Muscle of back (tissue), 11 donors: ENCODE data around the gene UBR2. TPM values are rescaled to one million over a fixed set of nuclear protein-coding genes. Genes with fewer than 3 reads are reported as not detected.
A peak's percentile ranks its signal among the peaks of the same experiment; 100 is the strongest.
"Not testable (repeated sequence)": the region's sequence is repeated elsewhere in the genome, so short reads cannot be mapped to it uniquely, and the experiment has no call there.

Experiments
- DNase-seq, 3 donors: peaks; one replicate each; pipeline versions ENCODE4 v3.0.0 to v3.0.0-alpha.2; 2013
- polyA plus RNA-seq, 10 donors: library from polyadenylated mRNA; unstranded; fragments of 120-200 nt; gene quantifications; one replicate each; pipeline ENCODE4 v1.2.1, GENCODE V29; 2013; ENCODE audit not compliant: insufficient read length in 10 of 10

UBR2 gene
- polyA plus RNA-seq, 10 donors: 13.1 to 22.1 (median 17.2) TPM

GRCh38 chr6:42555477-42556457, 8.1 kb upstream of the UBR2 start:
- no peak for DNase-seq

- no peak for DNase-seq
Observed at GRCh38 chr6:42556462-42556861, 7.4 kb upstream of the UBR2 start.

GRCh38 chr6:42559276-42559675, 4.6 kb upstream of the UBR2 start:
- DNase-seq: not testable (repeated sequence)

GRCh38 chr6:42561986-42562385, 1.8 kb upstream of the UBR2 start:
- DNase-seq: no peak

GRCh38 chr6:42562788-42563405, 932 bp upstream of the UBR2 start:
- no peak for DNase-seq

GRCh38 chr6:42564506-42564825, 637 bp downstream of the UBR2 start:
- DNase-seq: no peak

GRCh38 chr6:42565823-42566613, 2.2 kb downstream of the UBR2 start:
- DNase-seq: no peak

GRCh38 chr6:42566614-42567208, 2.9 kb downstream of the UBR2 start:
- no peak for DNase-seq

GRCh38 chr6:42567237-42567636, 3.4 kb downstream of the UBR2 start:
- DNase-seq: not testable (repeated sequence)

- peak in 1 of 3 donors; percentile 93 for DNase-seq
Observed at GRCh38 chr6:42569102-42570028, 5.5 kb downstream of the UBR2 start.

- DNase-seq: no peak
Observed at GRCh38 chr6:42571611-42572342, 7.9 kb downstream of the UBR2 start.

- no peak for DNase-seq
Observed at GRCh38 chr6:42572523-42572922, 8.7 kb downstream of the UBR2 start.

- not testable (repeated sequence) for DNase-seq
Observed at GRCh38 chr6:42576538-42576937, 12.7 kb downstream of the UBR2 start.

GRCh38 chr6:42598300-42598699, 34.5 kb downstream of the UBR2 start:
- no peak for DNase-seq

GRCh38 chr6:42599558-42599957, 35.7 kb downstream of the UBR2 start:
- DNase-seq: no peak

- DNase-seq: no peak
Observed at GRCh38 chr6:42604150-42604549, 40.3 kb downstream of the UBR2 start.

- DNase-seq: not testable (repeated sequence)
Observed at GRCh38 chr6:42604699-42605098, 40.9 kb downstream of the UBR2 start.

GRCh38 chr6:42610416-42610815, 46.6 kb downstream of the UBR2 start:
- DNase-seq: no peak

- DNase-seq: no peak
Observed at GRCh38 chr6:42615518-42615917, 51.7 kb downstream of the UBR2 start.

GRCh38 chr6:42616716-42617115, 52.9 kb downstream of the UBR2 start:
- no peak for DNase-seq
